Testis (tissue), 3 donors: ENCODE data around the gene TAT. TPM values are rescaled to one million over a fixed set of nuclear protein-coding genes. Genes with fewer than 3 reads are reported as not detected.

Source experiments
- DNase-seq: peaks from one replicate; pipeline ENCODE4 v3.0.0-alpha.2; 2019
- H3K27ac ChIP-seq, 2 donors: fragments of 200-600 bp; sonication (generic); one replicate each; pipeline ENCODE4 v1.5.1; 2019
- H3K27me3 ChIP-seq: fragments of 200-600 bp; sonication (generic); one replicate; pipeline ENCODE4 v1.5.1; 2019
- H3K36me3 ChIP-seq: fragments of 200-600 bp; sonication (generic); one replicate; pipeline ENCODE4 v1.5.1; 2017; ENCODE audit warnings: low read depth; ENCODE audit errors: missing control alignments
- H3K4me1 ChIP-seq: fragments of 200-600 bp; sonication (generic); one replicate; pipeline ENCODE4 v1.5.1; 2019
- H3K4me3 ChIP-seq, 2 donors: fragments of 200-600 bp; sonication (generic); one replicate each; pipeline ENCODE4 v1.5.1; 2017 to 2019
- H3K9me3 ChIP-seq: fragments of 200-600 bp; sonication (generic); one replicate; pipeline ENCODE4 v1.5.1; 2017
- CTCF ChIP-seq, 3 experiments: fragments of 450-650 bp in 2 of 3; fragments of 200-600 bp in 1 of 3; sonication (generic) in 1 of 3; IDR thresholded peaks; one replicate each; pipeline ENCODE4 v1.5.1; 2016 to 2019; ENCODE audit warnings: antibody characterized with exemption in 3 of 3, mild to moderate bottlenecking in 2 of 3, moderate library complexity in 1 of 3
- POLR2A ChIP-seq: fragments of 450-650 bp; IDR thresholded peaks from one replicate; pipeline ENCODE4 v1.6.1; 2017; ENCODE audit warnings: antibody characterized with exemption, mild to moderate bottlenecking, moderate library complexity
- WGBS, 2 donors: methylation state at CpG; one replicate each; pipeline ENCODE4 v1.1.5; 2018; 5-methylcytosine and 5-hydroxymethylcytosine counted together
- intact Hi-C: fragments of 100-400 bp; cut with DNase I; formaldehyde crosslinking; loops from one replicate; pipeline ENCODE4 v1.15.1; 2023; ENCODE audit warnings: low total_unique reads
- polyA plus RNA-seq: library from polyadenylated mRNA; stranded (reverse); fragments of 350-450 nt; fragmentation: Illumina TruSeq; extraction: RNeasy Lipid Tissue Mini Kit (QIAGEN cat#74804); gene quantifications from one replicate; pipeline ENCODE4 v1.2.3, GENCODE V29; 2014; ENCODE audit warnings: low read depth, low replicate concordance; ENCODE audit not compliant: insufficient read depth
- small RNA-seq, 2 donors: library from RNA; depleted of rRNA; stranded (forward); fragments of <200 nt; gene quantifications; one replicate each; pipeline ENCODE3, GENCODE V24; 2016
- total RNA-seq, 2 donors: library from RNA; depleted of rRNA; stranded (reverse); fragments of >200 nt; gene quantifications; one replicate each; pipeline ENCODE4 v1.2.3, GENCODE V29; 2016

The TAT gene
- total and polyA plus RNA-seq, 3 donors from 2014 or later: 1.5 to 2.9 (median 1.6) TPM

GRCh38 chr16:71528257-71528656, 48.6 kb downstream of the TAT start:
- intact Hi-C loops: no loop called here
- H3K4me3 ChIP-seq: no peak overlapping the region

GRCh38 chr16:71526111-71526631, 50.7 kb downstream of the TAT start, which contains the start of gene CHST4:
CHST4 (plus strand) TSS chr16:71526426; CDS start chr16:71536678, 10,252 bp downstream.
- Histone ChIP-seq H3K9me3 (no peaks in the 10 kb centered on the region), H3K36me3 (no peaks in the 10 kb centered on the region), H3K4me3 (no peak within 1 kb of the TSS), H3K27me3 (no peaks in the 10 kb centered on the region), H3K4me1 (no peaks in the 10 kb centered on the region), H3K27ac (no peak within 1 kb of the TSS)
- no peak for DNase-seq
- intact Hi-C loops: no loop called here
- 21 to 40% methylated on average over 9 of the region's 9 CpGs for WGBS, 2 donors
- TF ChIP-seq CTCF (IDR thresholded peaks at IDR 0.05) (no peak), POLR2A (no peak)

More at GRCh38 chr16:71528257-71528656, 48.6 kb downstream of the TAT start:
- no peak for DNase-seq
- Histone ChIP-seq H3K9me3 (no peaks in the 10 kb centered on the region), H3K4me1 (no peaks in the 10 kb centered on the region), H3K27ac (no peak overlapping the region), H3K36me3 (no peaks in the 10 kb centered on the region), H3K27me3 (no peaks in the 10 kb centered on the region)
- TF ChIP-seq CTCF (IDR thresholded peaks at IDR 0.05) (no peak), POLR2A (no peak)
- 86 to 91% methylated on average over 1 of the region's 1 CpG for WGBS, 2 donors

- no peak for DNase-seq
- intact Hi-C loops: no loop called here
- WGBS, 2 donors: 64% methylated on average over 16 of the region's 16 CpGs
- H3K4me1 ChIP-seq: no peaks in the 10 kb centered on the region
- H3K36me3 ChIP-seq: no peaks in the 10 kb centered on the region
- H3K27me3 ChIP-seq: no peaks in the 10 kb centered on the region
- no peak for TF ChIP-seq POLR2A
- no peak for TF ChIP-seq CTCF (IDR thresholded peaks at IDR 0.05)
- no peak overlapping the region for H3K4me3 ChIP-seq
- no peak overlapping the region for H3K27ac ChIP-seq
- no peaks in the 10 kb centered on the region for H3K9me3 ChIP-seq
These were observed 52.0 kb downstream of the TAT start for GRCh38 chr16:71524566-71525553.

GRCh38 chr16:71520550-71520949, 56.3 kb downstream of the TAT start:
- Histone ChIP-seq H3K4me3 (no peak overlapping the region), H3K36me3 (no peaks in the 10 kb centered on the region), H3K9me3 (no peaks in the 10 kb centered on the region), H3K27ac (no peak overlapping the region), H3K27me3 (no peaks in the 10 kb centered on the region), H3K4me1 (no peaks in the 10 kb centered on the region)
- intact Hi-C loops: no loop called here
- DNase-seq: no peak
- TF ChIP-seq POLR2A (no peak), CTCF (IDR thresholded peaks at IDR 0.05) (no peak)
- 73 to 83% methylated on average over 3 of the region's 3 CpGs for WGBS, 2 donors

Small RNA genes lying within 50 kb of the gene (small RNA-seq; reads per million reads assigned to genes)
- gene RNU6-1061P: 0 reads per million in 2 donors

Other genes starting within 250 kb of the TAT start
- gene CALB2, start 218.4 kb downstream of the TAT start, total RNA-seq: 1 to 10 TPM; 3.6 to 5.1 TPM
- gene CALB2, start 218.4 kb downstream of the TAT start, polyA plus RNA-seq: 53.2 TPM
- gene TLE7, start 135.0 kb downstream of the TAT start, total RNA-seq: 1 to 10 TPM; 2.4 to 3.0 TPM
- gene TLE7, start 135.0 kb downstream of the TAT start, polyA plus RNA-seq: 1.7 TPM
- gene ZNF23, start 114.8 kb downstream of the TAT start, total RNA-seq: 10 to 100 TPM; 14.5 to 16.3 TPM
- 10.9 TPM for gene ZNF23, start 114.8 kb downstream of the TAT start, polyA plus RNA-seq
- 10 to 100 TPM; 28.4 to 44.6 TPM for gene ZNF19, start 87.8 kb downstream of the TAT start, total RNA-seq
- gene ZNF19, start 87.8 kb downstream of the TAT start, polyA plus RNA-seq: 31.8 TPM
- gene CHST4, start 50.7 kb downstream of the TAT start, total RNA-seq: under 1 TPM in 1 of 2 donors, not detected in 1; 0.56 TPM
- 0.32 TPM for gene CHST4, start 50.7 kb downstream of the TAT start, polyA plus RNA-seq
- gene MARVELD3, start 49.1 kb upstream of the TAT start, total RNA-seq: 1 to 10 TPM; 1.3 to 1.6 TPM
- gene MARVELD3, start 49.1 kb upstream of the TAT start, polyA plus RNA-seq: 1.4 TPM
- gene PHLPP2, start 147.6 kb upstream of the TAT start, total RNA-seq: 10 to 100 TPM; 43.3 to 46.3 TPM
- gene PHLPP2, start 147.6 kb upstream of the TAT start, polyA plus RNA-seq: 27.2 TPM
- 100 to 1,000 TPM; 155 to 203 TPM for gene AP1G1, start 231.7 kb upstream of the TAT start, total RNA-seq
- 125 TPM for gene AP1G1, start 231.7 kb upstream of the TAT start, polyA plus RNA-seq